RWPE2 (cell line): ENCODE measurements around the gene DCTD.

Experiments used
- ATAC-seq: fragments of 200-7000 bp; cut with Tn5 transposase; 3 replicates; pipeline ENCODE4 v1.9.1; 2021; ENCODE audit warnings: low read depth
- DNase-seq: peaks from one replicate; pipeline ENCODE4 v3.0.0-alpha.2; 2020; ENCODE audit warnings: low spot score
- H3K27ac ChIP-seq: fragments of 450-650 bp; 2 replicates; pipeline ENCODE4 v1.5.1; 2017; ENCODE audit warnings: mild to moderate bottlenecking; ENCODE audit not compliant: poor library complexity, severe bottlenecking
- H3K27me3 ChIP-seq: fragments of 250-450 bp; sonication (Bioruptor Pico); 2 replicates; pipeline ENCODE4 v1.5.1; 2021; ENCODE audit warnings: mild to moderate bottlenecking, moderate library complexity; ENCODE audit not compliant: insufficient read depth, poor library complexity, severe bottlenecking
- H3K36me3 ChIP-seq: fragments of 250-450 bp; sonication (Bioruptor Pico); 2 replicates; pipeline ENCODE4 v1.5.1; 2020; ENCODE audit warnings: low read depth, mild to moderate bottlenecking, moderate library complexity
- H3K4me1 ChIP-seq: fragments of 250-450 bp; sonication (Bioruptor Pico); 2 replicates; pipeline ENCODE4 v1.5.1; 2021; ENCODE audit warnings: mild to moderate bottlenecking, moderate library complexity; ENCODE audit not compliant: insufficient read depth, poor library complexity, severe bottlenecking
- H3K4me3 ChIP-seq: fragments of 250-450 bp; sonication (Bioruptor Pico); 2 replicates; pipeline ENCODE4 v1.5.1; 2021; ENCODE audit warnings: mild to moderate bottlenecking, moderate library complexity; ENCODE audit not compliant: severe bottlenecking
- H3K9me3 ChIP-seq: fragments of 250-450 bp; sonication (Bioruptor Pico); 2 replicates; pipeline ENCODE4 v1.5.1; 2021; ENCODE audit warnings: mild to moderate bottlenecking, moderate library complexity; ENCODE audit not compliant: severe bottlenecking
- TF ChIP-seq, protein P1 (sequence below): fragments of 450-650 bp; IDR thresholded peaks from one replicate; pipeline ENCODE4 v1.5.1; 2017; ENCODE audit warnings: mild to moderate bottlenecking, moderate library complexity; ENCODE audit not compliant: poor library complexity, severe bottlenecking

Gene DCTD

DNA sequence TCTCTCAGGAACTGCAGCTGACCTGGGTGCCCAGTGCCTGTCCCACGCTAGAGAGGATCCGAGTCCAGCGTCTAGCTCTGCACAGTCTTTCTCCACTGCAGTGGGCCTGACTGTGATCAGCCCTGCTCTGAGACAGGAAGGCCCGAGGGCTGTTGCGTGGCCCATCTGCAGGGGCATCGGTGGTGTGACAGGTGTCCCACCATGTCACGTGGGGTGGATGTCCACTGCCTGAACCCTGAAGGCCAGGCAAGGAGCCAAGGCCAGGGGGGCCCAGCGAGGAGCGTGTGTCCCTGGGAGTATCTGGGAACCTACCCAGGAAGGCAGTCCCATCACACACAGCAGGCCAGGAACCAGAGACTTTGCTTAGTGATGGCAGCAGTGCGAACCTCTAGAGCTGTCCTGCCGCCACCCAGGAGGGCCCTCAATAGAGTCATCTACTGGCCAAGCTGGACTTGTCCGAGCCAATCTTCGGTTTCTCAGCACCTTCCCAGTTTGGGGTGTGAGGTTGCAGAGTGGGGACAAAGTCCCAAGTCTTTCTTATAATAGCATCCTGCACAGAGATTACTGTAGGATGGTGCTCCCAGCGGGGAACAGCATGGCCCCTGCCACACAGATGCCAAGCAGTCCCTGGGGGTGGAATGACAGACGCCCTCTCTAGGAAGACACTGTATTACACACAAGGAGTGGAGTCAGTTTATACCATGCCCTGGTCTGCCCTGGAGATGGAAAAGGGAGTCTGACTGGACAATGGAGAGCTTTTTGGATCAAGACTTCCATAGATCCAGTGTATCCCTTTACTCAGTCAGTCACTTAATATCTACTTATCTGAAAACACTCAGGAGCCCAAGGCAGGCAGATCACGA is 38.3 kb downstream of the DCTD start:
- TF ChIP-seq, protein P1, sequence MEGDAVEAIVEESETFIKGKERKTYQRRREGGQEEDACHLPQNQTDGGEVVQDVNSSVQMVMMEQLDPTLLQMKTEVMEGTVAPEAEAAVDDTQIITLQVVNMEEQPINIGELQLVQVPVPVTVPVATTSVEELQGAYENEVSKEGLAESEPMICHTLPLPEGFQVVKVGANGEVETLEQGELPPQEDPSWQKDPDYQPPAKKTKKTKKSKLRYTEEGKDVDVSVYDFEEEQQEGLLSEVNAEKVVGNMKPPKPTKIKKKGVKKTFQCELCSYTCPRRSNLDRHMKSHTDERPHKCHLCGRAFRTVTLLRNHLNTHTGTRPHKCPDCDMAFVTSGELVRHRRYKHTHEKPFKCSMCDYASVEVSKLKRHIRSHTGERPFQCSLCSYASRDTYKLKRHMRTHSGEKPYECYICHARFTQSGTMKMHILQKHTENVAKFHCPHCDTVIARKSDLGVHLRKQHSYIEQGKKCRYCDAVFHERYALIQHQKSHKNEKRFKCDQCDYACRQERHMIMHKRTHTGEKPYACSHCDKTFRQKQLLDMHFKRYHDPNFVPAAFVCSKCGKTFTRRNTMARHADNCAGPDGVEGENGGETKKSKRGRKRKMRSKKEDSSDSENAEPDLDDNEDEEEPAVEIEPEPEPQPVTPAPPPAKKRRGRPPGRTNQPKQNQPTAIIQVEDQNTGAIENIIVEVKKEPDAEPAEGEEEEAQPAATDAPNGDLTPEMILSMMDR = no peak
- Histone ChIP-seq H3K4me3 (no peak overlapping the region), H3K36me3 (peaks cover 7% of the 10 kb centered on the region), H3K27me3 (no peaks in the 10 kb centered on the region), H3K9me3 (peaks cover 2% of the 10 kb centered on the region), H3K4me1 (no peaks in the 10 kb centered on the region), H3K27ac (no peak overlapping the region)
- DNase-seq (no peak), ATAC-seq (no peak)

DNA sequence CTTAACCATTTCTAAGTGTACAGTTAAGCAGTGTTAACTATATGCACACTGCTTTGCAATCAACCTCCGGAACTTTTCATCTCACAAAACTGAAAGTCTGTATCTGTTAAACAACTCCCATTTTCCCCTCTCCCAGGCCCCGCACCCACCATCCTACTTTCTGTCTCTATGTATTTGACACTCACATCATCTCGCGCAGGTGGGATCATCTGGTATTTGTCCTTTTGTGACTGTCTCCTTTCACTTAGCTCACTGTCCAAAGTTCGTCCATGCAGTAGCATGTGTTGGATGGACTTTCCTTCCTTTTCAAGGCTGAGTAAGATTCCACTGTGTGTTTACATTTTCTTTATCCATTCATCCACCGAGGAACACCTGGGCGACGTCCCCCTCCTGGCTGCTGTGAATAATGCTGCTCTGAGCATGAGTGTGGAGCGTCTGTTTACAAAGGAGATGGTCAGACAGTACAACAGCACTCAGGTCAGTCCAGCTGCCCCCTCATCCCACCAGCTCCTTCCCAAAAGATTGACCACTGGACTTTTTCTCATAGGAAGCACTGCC is 39.8 kb downstream of the DCTD start:
- H3K4me3 ChIP-seq = no peak overlapping the region
- no peak overlapping the region for H3K27ac ChIP-seq
- H3K27me3 ChIP-seq = no peaks in the 10 kb centered on the region
- no peak for ATAC-seq
- H3K9me3 ChIP-seq = no peaks in the 10 kb centered on the region
- H3K4me1 ChIP-seq = no peaks in the 10 kb centered on the region
- no peak for DNase-seq
- TF ChIP-seq, protein P1 = no peak
- no peaks in the 10 kb centered on the region for H3K36me3 ChIP-seq

DNA sequence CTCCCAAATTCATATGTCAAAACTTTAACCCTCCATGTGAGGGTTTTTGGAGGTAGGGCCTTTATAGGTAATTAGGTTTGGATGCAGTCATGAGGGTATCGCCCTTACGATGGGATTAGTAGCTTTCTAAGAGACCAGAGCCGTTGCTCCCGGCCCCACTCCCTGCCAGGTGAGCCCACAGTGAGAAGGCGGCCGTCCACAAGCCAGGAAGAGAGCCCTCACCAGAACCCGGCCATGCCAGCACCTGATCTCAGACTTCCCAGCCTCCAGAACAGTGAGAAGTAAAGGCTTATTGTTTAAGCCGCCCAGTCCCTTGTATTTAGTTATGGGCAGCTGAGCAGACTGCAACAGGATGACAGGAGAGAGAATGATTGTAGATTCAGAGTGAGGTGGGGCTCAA is 40.8 kb downstream of the DCTD start:
- TF ChIP-seq, protein P1 = no peak

DNA sequence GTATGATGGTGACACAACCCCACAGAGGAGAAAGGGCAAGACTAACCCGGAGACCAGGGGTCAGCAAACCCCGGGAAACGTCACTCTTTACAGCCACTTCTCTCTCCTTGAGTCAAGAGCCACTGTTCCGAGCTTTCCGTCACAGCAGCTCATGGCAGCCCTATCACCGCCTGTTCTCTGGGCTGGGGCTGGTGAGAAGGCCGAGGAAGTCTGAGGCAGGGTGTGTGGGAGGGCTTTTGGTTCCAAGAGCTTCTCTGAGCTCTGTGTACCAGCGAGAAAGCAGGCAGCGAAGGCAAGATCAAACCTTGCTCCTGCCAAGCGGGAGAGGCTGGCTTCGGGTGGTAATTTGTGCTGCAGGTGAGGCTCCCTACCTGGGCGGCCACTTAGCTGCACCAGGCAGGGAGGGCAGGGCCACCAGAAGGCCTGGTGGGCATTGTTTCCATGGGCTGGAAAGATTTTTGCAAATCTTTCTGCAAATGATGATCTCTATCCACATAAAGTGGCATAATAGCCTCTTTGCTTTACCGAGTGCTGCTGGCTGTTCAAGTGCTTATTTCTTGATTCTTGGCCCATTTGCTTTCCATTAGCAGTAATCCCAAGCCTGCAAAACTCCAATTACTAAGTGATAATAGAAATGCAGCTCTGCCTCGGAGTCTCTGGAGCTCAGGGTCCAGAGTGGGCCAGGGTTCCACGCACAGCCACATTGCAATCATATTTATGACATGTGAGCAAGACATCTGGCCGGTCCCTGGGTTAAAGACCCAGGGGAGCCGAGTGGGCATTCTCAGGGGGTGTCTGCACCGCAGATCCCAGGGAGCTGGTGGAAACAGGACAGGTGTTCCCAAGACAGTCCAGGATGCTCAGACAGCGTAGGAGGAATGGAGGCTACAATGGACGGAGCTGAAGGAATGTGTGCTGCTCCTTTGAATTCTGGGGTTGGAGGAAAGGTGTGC is 41.5 kb downstream of the DCTD start:
- no peaks in the 10 kb centered on the region for H3K36me3 ChIP-seq
- H3K4me1 ChIP-seq = no peaks in the 10 kb centered on the region
- TF ChIP-seq, protein P1 = no peak
- DNase-seq (no peak), ATAC-seq (no peak)
- no peak overlapping the region for H3K4me3 ChIP-seq
- H3K27ac ChIP-seq = no peak overlapping the region
- no peaks in the 10 kb centered on the region for H3K9me3 ChIP-seq
- no peaks in the 10 kb centered on the region for H3K27me3 ChIP-seq

More for the DNA sequence above, 40.8 kb downstream of the DCTD start:
- Histone ChIP-seq H3K27ac (no peak overlapping the region), H3K36me3 (no peaks in the 10 kb centered on the region), H3K27me3 (no peaks in the 10 kb centered on the region), H3K4me3 (no peak overlapping the region), H3K9me3 (no peaks in the 10 kb centered on the region), H3K4me1 (no peaks in the 10 kb centered on the region)
- no peak for DNase-seq
- no peak for ATAC-seq
